HCT116 (cell line): ENCODE measurements around the gene ISL2. TPM values are rescaled to one million over a fixed set of nuclear protein-coding genes. Genes with fewer than 3 reads are reported as not detected.

Experiments
- ATAC-seq: fragments of 200-7000 bp; cut with Tn5 transposase; 2 replicates; pipeline ENCODE4 v1.9.1; 2020; ENCODE audit warnings: mild to moderate bottlenecking, moderate library complexity
- BruUV-seq: library from RNA; stranded (reverse); fragments of 400-500 nt; replicated peaks from 2 replicates; lab custom pipeline; 2021; lab: Mats Ljungman, UMichigan
- CTCF ChIA-PET: fragments of 300-600 bp; sonication (Branson Sonifier 250); formaldehyde crosslinking; loops from one replicate; lab custom pipeline; 2021; ENCODE audit warnings: antibody characterized with exemption; lab: Charles Lee
- POLR2A ChIA-PET: fragments of 300-600, 350-600 bp; sonication (Branson Sonifier 250); formaldehyde crosslinking; loops from one replicate; lab custom pipeline; 2021; ENCODE audit warnings: antibody characterized with exemption; lab: Charles Lee
- RAD21 ChIA-PET, 2 experiments: fragments of 300-600 bp; sonication (Branson Sonifier 250); formaldehyde crosslinking; loops; one replicate each; lab custom pipeline; 2023; ENCODE audit warnings: low total read pairs in 2 of 2; ENCODE audit not compliant: uncharacterized antibody in 2 of 2, unreplicated experiment in 2 of 2, low non-redundant PET in 1 of 2; lab: Charles Lee
- DNase-seq: peaks from one replicate; pipeline ENCODE4 v3.0.0-alpha.2; 2010; ENCODE audit warnings: low read depth, low spot score
- H2AFZ ChIP-seq: fragments of 200-600 bp; shearing (Covaris generic), sonication (generic); 2 replicates; pipeline ENCODE4 v1.6.1; 2017; ENCODE audit warnings: low read depth, mixed run types, mixed read lengths, antibody characterized with exemption, low read length; ENCODE audit not compliant: poor library complexity, severe bottlenecking
- H3K27ac ChIP-seq: 2 replicates; pipeline ENCODE4 v1.5.1; 2012; ENCODE audit warnings: low read depth, low read length
- H3K27me3 ChIP-seq: fragments of 200-600 bp; sonication (generic); 2 replicates; pipeline ENCODE4 v1.6.1; 2016; ENCODE audit warnings: mixed run types, low read length, mixed read lengths; ENCODE audit not compliant: insufficient read depth
- H3K36me3 ChIP-seq, 2 experiments: fragments of 200-500 bp in 1 of 2; fragments of 200-600 bp in 1 of 2; sonication (Bioruptor generic) in 1 of 2; sonication (generic) in 1 of 2; 2 replicates each; pipeline versions ENCODE4 v1.5.1 to v1.6.1; 2014 to 2016; ENCODE audit warnings: low read length in 2 of 2, inconsistent platforms in 1 of 2, mixed read lengths in 1 of 2, mixed run types in 1 of 2; ENCODE audit not compliant: insufficient read depth in 2 of 2, control insufficient read depth in 1 of 2
- H3K4me1 ChIP-seq, 2 experiments: fragments of 200-600 bp in 1 of 2; sonication (generic) in 1 of 2; 2 replicates each; pipeline versions ENCODE4 v1.5.1 to v1.6.1; 2012 to 2017; ENCODE audit warnings: low read length in 2 of 2, inconsistent platforms in 1 of 2, mild to moderate bottlenecking in 1 of 2, mixed read lengths in 1 of 2, mixed run types in 1 of 2, moderate library complexity in 1 of 2; ENCODE audit not compliant: insufficient read depth in 2 of 2, control insufficient read depth in 1 of 2
- H3K4me2 ChIP-seq: fragments of 200-600 bp; sonication (generic); 2 replicates; pipeline ENCODE4 v1.6.1; 2017; ENCODE audit warnings: mixed run types, low read length, mixed read lengths
- H3K4me3 ChIP-seq, 2 experiments: fragments of 200-600 bp in 1 of 2; sonication (generic) in 1 of 2; replicated peaks in 1 of 2; 2 replicates each; pipeline ENCODE4 v1.5.1; 2011 to 2016; ENCODE audit warnings: low read length in 2 of 2, control low read depth in 1 of 2, low read depth in 1 of 2, mild to moderate bottlenecking in 1 of 2, mixed read lengths in 1 of 2, mixed run types in 1 of 2
- H3K79me2 ChIP-seq: fragments of 200-600 bp; sonication (generic); 2 replicates; pipeline ENCODE4 v1.6.1; 2017; ENCODE audit warnings: mild to moderate bottlenecking, mixed run types, low read length, moderate library complexity, mixed read lengths; ENCODE audit not compliant: insufficient read depth
- H3K9ac ChIP-seq: fragments of 200-600 bp; sonication (generic); 2 replicates; pipeline ENCODE4 v1.6.1; 2016; ENCODE audit warnings: low read length, mixed read lengths
- H3K9me2 ChIP-seq: fragments of 200-600 bp; sonication (generic), shearing (Covaris generic); 2 replicates; pipeline ENCODE4 v1.6.1; 2017; ENCODE audit warnings: mixed run types, mild to moderate bottlenecking, moderate library complexity; ENCODE audit not compliant: insufficient read depth
- H3K9me3 ChIP-seq, 2 experiments: fragments of 200-500 bp in 1 of 2; fragments of 200-600 bp in 1 of 2; sonication (Bioruptor generic) in 1 of 2; sonication (generic) in 1 of 2; 2 replicates each; pipeline ENCODE4 v1.6.1; 2014 to 2017; ENCODE audit warnings: low read length in 2 of 2, mixed read lengths in 2 of 2, inconsistent platforms in 1 of 2, low read depth in 1 of 2, mild to moderate bottlenecking in 1 of 2, mixed run types in 1 of 2, moderate library complexity in 1 of 2; ENCODE audit not compliant: control insufficient read depth in 1 of 2, insufficient read depth in 1 of 2
- H4K20me1 ChIP-seq: fragments of 200-600 bp; sonication (generic), shearing (Covaris generic); 2 replicates; pipeline ENCODE4 v1.6.1; 2017; ENCODE audit warnings: mixed run types, mild to moderate bottlenecking, moderate library complexity; ENCODE audit not compliant: insufficient read depth
- CBX3 ChIP-seq: IDR thresholded peaks from 2 replicates; pipeline ENCODE4 v1.6.1; 2012; ENCODE audit warnings: low read depth
- CEBPB ChIP-seq: IDR thresholded peaks from 2 replicates; pipeline ENCODE4 v1.6.1; 2012; ENCODE audit warnings: low read depth
- EGR1 ChIP-seq: IDR thresholded peaks from 2 replicates; pipeline ENCODE4 v1.6.1; 2012; ENCODE audit warnings: low read depth
- ELF1 ChIP-seq: IDR thresholded peaks from 2 replicates; pipeline ENCODE4 v1.6.1; 2012; ENCODE audit warnings: low read depth, borderline replicate concordance
- EZH2 ChIP-seq: fragments of 200-600 bp; sonication (generic); IDR thresholded peaks from 2 replicates; pipeline ENCODE4 v1.6.1; 2017; ENCODE audit warnings: antibody characterized with exemption, mixed run types
- JUND ChIP-seq: IDR thresholded peaks from 2 replicates; pipeline ENCODE4 v1.6.1; 2012
- MAX ChIP-seq: IDR thresholded peaks from 2 replicates; pipeline ENCODE4 v1.6.1; 2012
- POLR2A ChIP-seq: IDR thresholded peaks from 2 replicates; pipeline ENCODE4 v1.7.0; 2011; ENCODE audit warnings: borderline replicate concordance; ENCODE audit not compliant: insufficient read depth, insufficient read length; ENCODE audit errors: extremely low read depth
- RAD21 ChIP-seq: IDR thresholded peaks from 2 replicates; pipeline ENCODE4 v1.6.1; 2012; ENCODE audit warnings: low read depth, mild to moderate bottlenecking
- REST ChIP-seq: IDR thresholded peaks from 2 replicates; pipeline ENCODE4 v1.6.1; 2012; ENCODE audit warnings: low read depth
- SIN3A ChIP-seq: IDR thresholded peaks from 2 replicates; pipeline ENCODE4 v1.6.1; 2012; ENCODE audit warnings: low read depth
- SP1 ChIP-seq: IDR thresholded peaks from 2 replicates; pipeline ENCODE4 v1.6.1; 2012; ENCODE audit warnings: low read depth
- TCF7L2 ChIP-seq: IDR thresholded peaks from 2 replicates; pipeline ENCODE4 v1.7.0; 2011; ENCODE audit warnings: borderline replicate concordance, inconsistent platforms; ENCODE audit not compliant: insufficient read depth, insufficient read length; ENCODE audit errors: extremely low read depth
- YY1 ChIP-seq: IDR thresholded peaks from 2 replicates; pipeline ENCODE4 v1.6.1; 2011; ENCODE audit warnings: low read length, low read depth, moderate library complexity, mild to moderate bottlenecking; ENCODE audit not compliant: insufficient replicate concordance; ENCODE audit errors: extremely low read depth
- ZFX ChIP-seq: fragments of 450-650 bp; IDR thresholded peaks from 2 replicates; pipeline ENCODE4 v1.6.1; 2017
- ZNF274 ChIP-seq: fragments of 200-500 bp; sonication (Bioruptor generic); IDR thresholded peaks from 2 replicates; pipeline ENCODE4 v1.6.1; 2014; ENCODE audit warnings: mild to moderate bottlenecking, low read depth, low read length, inconsistent platforms
- intact Hi-C: fragments of 100-400 bp; cut with micrococcal nuclease; formaldehyde crosslinking; loops from 2 replicates; pipeline ENCODE4 v1.10.0; 2022
- total RNA-seq: library from RNA; stranded (reverse); gene quantifications from one replicate; pipeline ENCODE4 v1.2.1, GENCODE V29; 2021; ENCODE audit not compliant: unreplicated experiment
- TF ChIP-seq, protein P1 (sequence below): IDR thresholded peaks from 2 replicates; pipeline ENCODE4 v1.6.1; 2011; ENCODE audit warnings: mild to moderate bottlenecking, low read length, moderate library complexity; ENCODE audit not compliant: insufficient replicate concordance; ENCODE audit errors: extremely low read depth

Gene ISL2
- total RNA-seq, 1 experiment from 2014 or later: 11.6 TPM

DNA sequence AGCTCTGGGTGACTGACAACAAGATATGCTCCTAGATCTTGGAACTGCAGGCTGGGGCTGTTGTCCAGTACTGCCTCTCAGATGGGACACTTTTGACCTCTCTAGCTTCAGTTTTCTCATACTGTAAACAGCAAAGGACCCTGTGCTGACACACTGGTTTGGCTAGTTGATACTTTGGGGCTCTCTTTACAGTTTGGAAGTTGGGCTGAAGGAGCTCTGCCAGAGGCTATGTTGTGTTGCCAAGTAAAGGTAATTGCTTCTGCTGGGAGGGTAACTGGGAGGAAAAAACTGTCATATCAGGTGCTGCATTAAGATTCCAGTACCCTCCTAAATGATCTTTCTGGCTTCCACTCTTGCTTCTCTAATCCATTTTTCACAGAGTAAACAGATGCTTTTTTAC, 54.0 kb downstream of the ISL2 start:
- no TSS peak for BruUV-seq
- H3K4me3 ChIP-seq: no peak overlapping the region
- TF ChIP-seq SP1 (no peak), EZH2 (no peak), JUND (no peak), ELF1 (no peak), SIN3A (no peak), POLR2A (no peak)
- TF ChIP-seq, protein P1, sequence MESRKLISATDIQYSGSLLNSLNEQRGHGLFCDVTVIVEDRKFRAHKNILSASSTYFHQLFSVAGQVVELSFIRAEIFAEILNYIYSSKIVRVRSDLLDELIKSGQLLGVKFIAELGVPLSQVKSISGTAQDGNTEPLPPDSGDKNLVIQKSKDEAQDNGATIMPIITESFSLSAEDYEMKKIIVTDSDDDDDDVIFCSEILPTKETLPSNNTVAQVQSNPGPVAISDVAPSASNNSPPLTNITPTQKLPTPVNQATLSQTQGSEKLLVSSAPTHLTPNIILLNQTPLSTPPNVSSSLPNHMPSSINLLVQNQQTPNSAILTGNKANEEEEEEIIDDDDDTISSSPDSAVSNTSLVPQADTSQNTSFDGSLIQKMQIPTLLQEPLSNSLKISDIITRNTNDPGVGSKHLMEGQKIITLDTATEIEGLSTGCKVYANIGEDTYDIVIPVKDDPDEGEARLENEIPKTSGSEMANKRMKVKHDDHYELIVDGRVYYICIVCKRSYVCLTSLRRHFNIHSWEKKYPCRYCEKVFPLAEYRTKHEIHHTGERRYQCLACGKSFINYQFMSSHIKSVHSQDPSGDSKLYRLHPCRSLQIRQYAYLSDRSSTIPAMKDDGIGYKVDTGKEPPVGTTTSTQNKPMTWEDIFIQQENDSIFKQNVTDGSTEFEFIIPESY: no peak
- DNase-seq: no peak
- H3K79me2 ChIP-seq: no peaks in the 10 kb centered on the region
- no peak overlapping the region for H2AFZ ChIP-seq
- no peaks in the 10 kb centered on the region for H3K9me2 ChIP-seq
- H3K9ac ChIP-seq: no peak overlapping the region
- CTCF ChIA-PET: no interaction called here
- H3K4me1 ChIP-seq: peaks cover 0 to 3% of the 10 kb centered on the region in 2 experiments; a peak in 1 of 4 replicates
- no peaks in the 10 kb centered on the region for H3K27me3 ChIP-seq
- no peak overlapping the region for H3K27ac ChIP-seq
- intact Hi-C loops: no loop called here
- no peak overlapping the region for H3K4me2 ChIP-seq
- RAD21 ChIA-PET: no interaction called here
- POLR2A ChIA-PET: no interaction called here
- H3K36me3 ChIP-seq: no peaks in the 10 kb centered on the region
- no peaks in the 10 kb centered on the region for H4K20me1 ChIP-seq
- H3K9me3 ChIP-seq: no peaks in the 10 kb centered on the region
- no peak for ATAC-seq

GRCh38 chr15:76391309-76391708, 54.7 kb downstream of the ISL2 start:
- ChIA-PET POLR2A (no interaction called here), CTCF (no interaction called here), RAD21 (no interaction called here)
- Histone ChIP-seq H3K9me2 (no peaks in the 10 kb centered on the region), H4K20me1 (no peaks in the 10 kb centered on the region), H3K4me2 (no peak overlapping the region), H3K9me3 (no peaks in the 10 kb centered on the region), H3K27me3 (no peaks in the 10 kb centered on the region), H3K79me2 (no peaks in the 10 kb centered on the region), H3K4me3 (no peak overlapping the region), H2AFZ (no peak overlapping the region), H3K9ac (no peak overlapping the region), H3K27ac (no peak overlapping the region), H3K4me1 (peaks cover 0 to 3% of the 10 kb centered on the region in 2 experiments; a peak in 1 of 4 replicates), H3K36me3 (no peaks in the 10 kb centered on the region)
- no peak for ATAC-seq
- intact Hi-C loops: no loop called here
- BruUV-seq: no TSS peak
- no peak for DNase-seq
- TF ChIP-seq REST (no peak), CBX3 (no peak), ZNF274 (no peak), EZH2 (no peak), RAD21 (no peak), SIN3A (no peak), EGR1 (no peak), CEBPB (no peak), MAX (no peak), JUND (no peak), SP1 (no peak), YY1 (no peak), ZFX (no peak), ELF1 (no peak), TCF7L2 (no peak)
